GM18870 (cell line): ENCODE measurements around the gene CXCL8.
A peak's percentile ranks its signal among the peaks of the same experiment; 100 is the strongest.
"Not testable (repeated sequence)": the region's sequence is repeated elsewhere in the genome, so short reads cannot be mapped to it uniquely, and the experiment has no call there.

Experiments used
- ATAC-seq: cut with Tn5 transposase; IDR thresholded peaks from one replicate; pipeline ENCODE4 v1.9.1; 2021; ENCODE audit warnings: moderate library complexity; ENCODE audit not compliant: unreplicated experiment

Gene CXCL8

GRCh38 chr4:73743281-73743680, 2.9 kb downstream of the CXCL8 start:
- ATAC-seq = no peak

- no peak for ATAC-seq
Measured at GRCh38 chr4:73743795-73744194, 3.4 kb downstream of the CXCL8 start.

- ATAC-seq = no peak
Measured at GRCh38 chr4:73744203-73744602, 3.8 kb downstream of the CXCL8 start.

- ATAC-seq = peak; percentile 12
Measured at GRCh38 chr4:73750730-73751129, 10.4 kb downstream of the CXCL8 start.

- ATAC-seq = peak; percentile 92
Measured at GRCh38 chr4:73751166-73751565, 10.8 kb downstream of the CXCL8 start.

- no peak for ATAC-seq
Measured at GRCh38 chr4:73751830-73752229, 11.5 kb downstream of the CXCL8 start.

GRCh38 chr4:73752424-73752823, 12.1 kb downstream of the CXCL8 start:
- ATAC-seq = no peak

GRCh38 chr4:73753215-73753614, 12.8 kb downstream of the CXCL8 start:
- ATAC-seq = no peak

GRCh38 chr4:73754934-73755333, 14.6 kb downstream of the CXCL8 start:
- ATAC-seq = no peak

- no peak for ATAC-seq
Measured at GRCh38 chr4:73759357-73759756, 19.0 kb downstream of the CXCL8 start.

- ATAC-seq = no peak
Measured at GRCh38 chr4:73761856-73762255, 21.5 kb downstream of the CXCL8 start.

- ATAC-seq = peak; percentile 71
Measured at GRCh38 chr4:73762409-73762808, 22.0 kb downstream of the CXCL8 start.

- ATAC-seq = no peak
Measured at GRCh38 chr4:73763877-73764276, 23.5 kb downstream of the CXCL8 start.

- ATAC-seq = no peak
Measured at GRCh38 chr4:73764513-73764912, 24.1 kb downstream of the CXCL8 start.

GRCh38 chr4:73765296-73765695, 24.9 kb downstream of the CXCL8 start:
- no peak for ATAC-seq

- ATAC-seq = no peak
Measured at GRCh38 chr4:73770917-73771316, 30.5 kb downstream of the CXCL8 start.

- ATAC-seq = no peak
Measured at GRCh38 chr4:73772363-73772762, 32.0 kb downstream of the CXCL8 start.

GRCh38 chr4:73774406-73774805, 34.0 kb downstream of the CXCL8 start:
- ATAC-seq = not testable (repeated sequence)

- ATAC-seq = no peak
Measured at GRCh38 chr4:73776321-73776729, 36.0 kb downstream of the CXCL8 start.

- ATAC-seq = no peak
Measured at GRCh38 chr4:73777612-73778011, 37.2 kb downstream of the CXCL8 start.

- no peak for ATAC-seq
Measured at GRCh38 chr4:73780243-73780642, 39.9 kb downstream of the CXCL8 start.

- ATAC-seq = no peak
Measured at GRCh38 chr4:73780834-73781233, 40.5 kb downstream of the CXCL8 start.

- no peak for ATAC-seq
Measured at GRCh38 chr4:73788411-73788810, 48.0 kb downstream of the CXCL8 start.
